HEK293 (cell line): ENCODE data around the gene POLR2J2.
"Not testable (repeated sequence)": the region's sequence is repeated elsewhere in the genome, so short reads cannot be mapped to it uniquely, and the experiment has no call there.

Experiments used
- CTCF ChIP-seq: fragments of 450-650 bp; formaldehyde crosslinking; IDR thresholded peaks from 2 replicates; pipeline ENCODE4 v1.5.1; 2016; ENCODE audit warnings: missing biosample characterization, missing genetic modification characterization
- KLF17 ChIP-seq: fragments of 450-650 bp; formaldehyde crosslinking; IDR thresholded peaks from 2 replicates; pipeline ENCODE4 v1.5.1; 2016; ENCODE audit warnings: missing biosample characterization, missing genetic modification characterization
- ZBTB1 ChIP-seq: fragments of 450-650 bp; formaldehyde crosslinking; IDR thresholded peaks from 2 replicates; pipeline ENCODE4 v1.5.1; 2016; ENCODE audit warnings: missing biosample characterization, missing genetic modification characterization

GRCh38 chr7:102671166-102671955, at the start of gene POLR2J2:
- TF ChIP-seq CTCF (tag by site-specific recombination); KLF17 (tag by site-specific recombination); ZBTB1: not testable (repeated sequence)
